Measurements from ENCODE around the gene TMEM158.

DNA sequence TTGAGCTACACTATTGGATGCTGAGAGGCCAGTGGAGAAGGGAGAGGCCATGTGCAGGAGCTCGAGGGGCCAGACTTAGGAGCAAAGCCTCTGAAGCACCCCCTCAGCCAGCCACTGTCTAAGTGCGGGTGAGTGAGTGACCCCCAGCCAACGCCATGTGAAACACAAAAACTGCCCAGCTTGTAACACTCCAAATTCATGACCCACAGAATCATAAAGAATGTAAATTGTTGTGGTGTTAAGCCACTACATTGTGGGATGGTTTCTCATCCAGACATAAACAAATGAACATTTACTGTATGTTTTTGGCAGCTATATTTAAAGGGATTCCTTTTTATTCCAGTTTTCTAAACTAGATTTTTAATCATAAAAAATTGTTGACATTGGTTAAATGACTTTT, 27.2 kb upstream of the TMEM158 start:
- no peak for TF ChIP-seq NRF1 (IDR thresholded peaks at IDR 0.05; ENCODE audit: low read depth, low read length)
- TF ChIP-seq, protein P1, sequence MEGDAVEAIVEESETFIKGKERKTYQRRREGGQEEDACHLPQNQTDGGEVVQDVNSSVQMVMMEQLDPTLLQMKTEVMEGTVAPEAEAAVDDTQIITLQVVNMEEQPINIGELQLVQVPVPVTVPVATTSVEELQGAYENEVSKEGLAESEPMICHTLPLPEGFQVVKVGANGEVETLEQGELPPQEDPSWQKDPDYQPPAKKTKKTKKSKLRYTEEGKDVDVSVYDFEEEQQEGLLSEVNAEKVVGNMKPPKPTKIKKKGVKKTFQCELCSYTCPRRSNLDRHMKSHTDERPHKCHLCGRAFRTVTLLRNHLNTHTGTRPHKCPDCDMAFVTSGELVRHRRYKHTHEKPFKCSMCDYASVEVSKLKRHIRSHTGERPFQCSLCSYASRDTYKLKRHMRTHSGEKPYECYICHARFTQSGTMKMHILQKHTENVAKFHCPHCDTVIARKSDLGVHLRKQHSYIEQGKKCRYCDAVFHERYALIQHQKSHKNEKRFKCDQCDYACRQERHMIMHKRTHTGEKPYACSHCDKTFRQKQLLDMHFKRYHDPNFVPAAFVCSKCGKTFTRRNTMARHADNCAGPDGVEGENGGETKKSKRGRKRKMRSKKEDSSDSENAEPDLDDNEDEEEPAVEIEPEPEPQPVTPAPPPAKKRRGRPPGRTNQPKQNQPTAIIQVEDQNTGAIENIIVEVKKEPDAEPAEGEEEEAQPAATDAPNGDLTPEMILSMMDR (IDR thresholded peaks at IDR 0.05), result no peak
- TF ChIP-seq EZH2phosphoT487 (IDR thresholded peaks at IDR 0.05; ENCODE audit: borderline replicate concordance, low read depth), result no peak
- TF ChIP-seq, protein P2, sequence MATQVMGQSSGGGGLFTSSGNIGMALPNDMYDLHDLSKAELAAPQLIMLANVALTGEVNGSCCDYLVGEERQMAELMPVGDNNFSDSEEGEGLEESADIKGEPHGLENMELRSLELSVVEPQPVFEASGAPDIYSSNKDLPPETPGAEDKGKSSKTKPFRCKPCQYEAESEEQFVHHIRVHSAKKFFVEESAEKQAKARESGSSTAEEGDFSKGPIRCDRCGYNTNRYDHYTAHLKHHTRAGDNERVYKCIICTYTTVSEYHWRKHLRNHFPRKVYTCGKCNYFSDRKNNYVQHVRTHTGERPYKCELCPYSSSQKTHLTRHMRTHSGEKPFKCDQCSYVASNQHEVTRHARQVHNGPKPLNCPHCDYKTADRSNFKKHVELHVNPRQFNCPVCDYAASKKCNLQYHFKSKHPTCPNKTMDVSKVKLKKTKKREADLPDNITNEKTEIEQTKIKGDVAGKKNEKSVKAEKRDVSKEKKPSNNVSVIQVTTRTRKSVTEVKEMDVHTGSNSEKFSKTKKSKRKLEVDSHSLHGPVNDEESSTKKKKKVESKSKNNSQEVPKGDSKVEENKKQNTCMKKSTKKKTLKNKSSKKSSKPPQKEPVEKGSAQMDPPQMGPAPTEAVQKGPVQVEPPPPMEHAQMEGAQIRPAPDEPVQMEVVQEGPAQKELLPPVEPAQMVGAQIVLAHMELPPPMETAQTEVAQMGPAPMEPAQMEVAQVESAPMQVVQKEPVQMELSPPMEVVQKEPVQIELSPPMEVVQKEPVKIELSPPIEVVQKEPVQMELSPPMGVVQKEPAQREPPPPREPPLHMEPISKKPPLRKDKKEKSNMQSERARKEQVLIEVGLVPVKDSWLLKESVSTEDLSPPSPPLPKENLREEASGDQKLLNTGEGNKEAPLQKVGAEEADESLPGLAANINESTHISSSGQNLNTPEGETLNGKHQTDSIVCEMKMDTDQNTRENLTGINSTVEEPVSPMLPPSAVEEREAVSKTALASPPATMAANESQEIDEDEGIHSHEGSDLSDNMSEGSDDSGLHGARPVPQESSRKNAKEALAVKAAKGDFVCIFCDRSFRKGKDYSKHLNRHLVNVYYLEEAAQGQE (IDR thresholded peaks at IDR 0.05; ENCODE audit: low read depth, low read length), result no peak
- TF ChIP-seq, protein P3, sequence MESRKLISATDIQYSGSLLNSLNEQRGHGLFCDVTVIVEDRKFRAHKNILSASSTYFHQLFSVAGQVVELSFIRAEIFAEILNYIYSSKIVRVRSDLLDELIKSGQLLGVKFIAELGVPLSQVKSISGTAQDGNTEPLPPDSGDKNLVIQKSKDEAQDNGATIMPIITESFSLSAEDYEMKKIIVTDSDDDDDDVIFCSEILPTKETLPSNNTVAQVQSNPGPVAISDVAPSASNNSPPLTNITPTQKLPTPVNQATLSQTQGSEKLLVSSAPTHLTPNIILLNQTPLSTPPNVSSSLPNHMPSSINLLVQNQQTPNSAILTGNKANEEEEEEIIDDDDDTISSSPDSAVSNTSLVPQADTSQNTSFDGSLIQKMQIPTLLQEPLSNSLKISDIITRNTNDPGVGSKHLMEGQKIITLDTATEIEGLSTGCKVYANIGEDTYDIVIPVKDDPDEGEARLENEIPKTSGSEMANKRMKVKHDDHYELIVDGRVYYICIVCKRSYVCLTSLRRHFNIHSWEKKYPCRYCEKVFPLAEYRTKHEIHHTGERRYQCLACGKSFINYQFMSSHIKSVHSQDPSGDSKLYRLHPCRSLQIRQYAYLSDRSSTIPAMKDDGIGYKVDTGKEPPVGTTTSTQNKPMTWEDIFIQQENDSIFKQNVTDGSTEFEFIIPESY (IDR thresholded peaks at IDR 0.05; ENCODE audit: borderline replicate concordance, low read depth), result no peak
- no peak for TF ChIP-seq CHD2 (IDR thresholded peaks at IDR 0.05; ENCODE audit: low read length, partially characterized antibody)
- no peak for TF ChIP-seq RAD21 (IDR thresholded peaks at IDR 0.05; ENCODE audit: low read length)
- TF ChIP-seq, protein P4, sequence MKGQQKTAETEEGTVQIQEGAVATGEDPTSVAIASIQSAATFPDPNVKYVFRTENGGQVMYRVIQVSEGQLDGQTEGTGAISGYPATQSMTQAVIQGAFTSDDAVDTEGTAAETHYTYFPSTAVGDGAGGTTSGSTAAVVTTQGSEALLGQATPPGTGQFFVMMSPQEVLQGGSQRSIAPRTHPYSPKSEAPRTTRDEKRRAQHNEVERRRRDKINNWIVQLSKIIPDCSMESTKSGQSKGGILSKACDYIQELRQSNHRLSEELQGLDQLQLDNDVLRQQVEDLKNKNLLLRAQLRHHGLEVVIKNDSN (IDR thresholded peaks at IDR 0.05; ENCODE audit: borderline replicate concordance, low read depth), result no peak

Data from SK-N-SH (cell line).